Measurements from ENCODE around the gene KRT1. TPM values are rescaled to one million over a fixed set of nuclear protein-coding genes. Genes with fewer than 3 reads are reported as not detected.

The KRT1 gene
- total RNA-seq = 0.82 TPM

DNA sequence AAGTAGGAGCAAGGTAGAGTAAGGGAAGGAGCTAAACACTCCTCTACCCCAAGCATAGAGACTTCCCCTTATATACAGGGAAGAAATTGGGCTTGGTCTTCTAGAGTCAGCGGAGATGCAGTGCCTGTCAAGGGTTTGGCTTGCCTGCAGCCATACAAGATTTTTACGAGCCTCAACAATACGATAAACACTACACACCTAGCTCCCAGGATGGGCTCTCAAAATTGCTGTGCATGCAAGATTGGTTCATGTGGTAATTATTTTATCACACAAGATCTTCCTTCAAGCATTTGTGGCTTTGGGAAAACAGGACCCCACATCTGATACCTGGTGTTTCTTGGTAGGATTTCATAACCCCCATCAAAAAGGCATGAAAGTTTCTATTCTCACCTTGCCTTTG is at the start of gene KRT1:
TSS of gene KRT1 (minus strand) at position 45 of the 400 bp plus-strand sequence. CDS start 59 bp downstream, outside the sequence.

DNA sequence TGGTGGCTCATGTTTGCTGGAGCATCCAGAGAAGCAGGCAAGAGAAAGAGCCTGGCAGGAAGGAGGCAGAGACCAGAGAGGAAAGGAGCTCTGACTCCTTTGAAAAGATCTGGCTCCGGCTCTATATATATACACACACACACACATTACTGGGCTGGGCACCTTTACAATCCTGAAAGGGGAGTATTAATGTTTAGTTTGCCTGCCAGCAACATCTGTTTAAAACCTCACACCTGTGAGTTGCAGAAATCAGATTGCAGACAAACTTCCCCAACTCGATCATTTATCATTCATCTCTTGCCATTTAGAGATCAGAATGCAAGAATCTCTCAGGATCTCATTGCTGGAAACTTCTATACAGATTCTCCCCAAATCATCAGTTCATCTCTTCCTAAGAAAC is 23.2 kb upstream of the KRT1 start, which contains the start of gene KRT77:
TSS of gene KRT77 (minus strand) at position 101 of the 400 bp plus-strand sequence. CDS start at position 11, 90 bp downstream.

DNA sequence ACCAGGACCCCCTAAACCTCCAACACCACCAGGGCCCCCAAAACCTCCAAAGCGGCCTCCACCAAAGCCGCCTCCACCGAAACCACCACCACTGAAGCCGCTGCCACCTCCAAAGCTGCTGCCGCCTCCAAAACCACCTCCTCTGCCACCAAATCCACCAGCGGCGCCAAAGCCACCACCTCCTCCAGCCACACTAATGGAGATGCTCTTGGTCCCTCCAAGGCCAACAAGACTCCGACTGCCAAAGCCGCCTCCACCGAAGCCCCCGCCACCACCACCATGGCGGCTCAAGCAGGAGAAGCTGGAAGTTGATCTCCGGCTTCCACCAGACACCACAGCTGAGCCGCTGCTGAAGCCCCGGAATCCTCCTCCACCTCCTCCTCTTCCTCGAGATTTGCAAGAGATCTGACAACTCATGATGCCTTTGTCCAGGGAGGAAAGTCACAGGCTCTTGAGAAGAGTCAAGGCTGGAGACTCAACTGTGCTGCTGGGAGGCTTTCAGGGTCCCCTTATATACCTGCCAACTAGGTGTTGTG is 28.4 kb downstream of the KRT1 start, which contains the start of gene KRT2:
TSS of gene KRT2 (minus strand) at position 486 of the 536 bp plus-strand sequence. CDS start at position 417, 69 bp downstream.

Other genes starting within 250 kb of the KRT1 start
- 0.71 TPM for gene KRT75, start 246.0 kb downstream of the KRT1 start, total RNA-seq
- 1.2 TPM for gene KRT6B, start 228.3 kb downstream of the KRT1 start, total RNA-seq
- not detected for gene KRT6C, start 206.6 kb downstream of the KRT1 start, total RNA-seq
- 1.2 TPM for gene KRT6A, start 187.2 kb downstream of the KRT1 start, total RNA-seq
- gene KRT5, start 160.0 kb downstream of the KRT1 start, total RNA-seq = 182 TPM
- 0.77 TPM for gene KRT71, start 127.3 kb downstream of the KRT1 start, total RNA-seq
- gene KRT74, start 106.6 kb downstream of the KRT1 start, total RNA-seq = not detected
- gene KRT72, start 78.9 kb downstream of the KRT1 start, total RNA-seq = not detected
- not detected for gene KRT73, start 61.8 kb downstream of the KRT1 start, total RNA-seq
- gene KRT2, start 28.2 kb downstream of the KRT1 start, total RNA-seq = not detected
- 1.2 TPM for gene KRT77, start 23.1 kb upstream of the KRT1 start, total RNA-seq
- not detected for gene KRT76, start 96.9 kb upstream of the KRT1 start, total RNA-seq
- gene KRT3, start 115.7 kb upstream of the KRT1 start, total RNA-seq = 5.7 TPM
- 73.4 TPM for gene KRT4, start 133.7 kb upstream of the KRT1 start, total RNA-seq
- 0.66 TPM for gene KRT79, start 153.9 kb upstream of the KRT1 start, total RNA-seq
- gene KRT78, start 168.6 kb upstream of the KRT1 start, total RNA-seq = 2.6 TPM
- gene KRT8, start 224.7 kb upstream of the KRT1 start, total RNA-seq = 21.5 TPM

All from camera-type eye (tissue), 1 donor.